SK-N-SH (cell line): ENCODE data around the gene GRIP2. TPM values are rescaled to one million over a fixed set of nuclear protein-coding genes. Genes with fewer than 3 reads are reported as not detected.

ENCODE experiments used
- CTCF ChIA-PET: fragments of 300-600, 350-600 bp; formaldehyde crosslinking; extraction: SDS; loops from one replicate; lab custom pipeline; 2021; lab: Yijun Ruan, JAX
- POLR2A ChIA-PET: fragments of 350-600 bp; sonication (Branson Sonifier 250); formaldehyde crosslinking; extraction: SDS; loops from one replicate; lab custom pipeline; 2020; ENCODE audit warnings: antibody characterized with exemption, inconsistent platforms; lab: Yijun Ruan, JAX
- DNase-seq: peaks from one replicate; pipeline ENCODE4 v3.0.0; 2012
- H2AFZ ChIP-seq: fragments of 200-600 bp; sonication (generic); 2 replicates; pipeline ENCODE4 v1.8.1; 2016; ENCODE audit warnings: antibody characterized with exemption, mild to moderate bottlenecking, low read depth
- H3F3A ChIP-seq: fragments of 200-600 bp; sonication (generic); replicated peaks from 2 replicates; pipeline ENCODE3; 2016; ENCODE audit warnings: antibody characterized with exemption, mild to moderate bottlenecking; ENCODE audit not compliant: insufficient read depth
- H3K27ac ChIP-seq, 2 experiments: fragments of 200-500 bp in 1 of 2; fragments of 200-600 bp in 1 of 2; sonication (Bioruptor generic) in 1 of 2; sonication (generic), shearing (Covaris generic) in 1 of 2; 2 replicates each; pipeline versions ENCODE4 v1.5.1 to v1.6.1; 2014 to 2016; ENCODE audit warnings: low read depth in 2 of 2, inconsistent platforms in 1 of 2, low read length in 1 of 2, mild to moderate bottlenecking in 1 of 2, mixed read lengths in 1 of 2
- H3K27me3 ChIP-seq: fragments of 200-600 bp; sonication (generic), shearing (Covaris generic); 2 replicates; pipeline ENCODE4 v1.6.1; 2016; ENCODE audit warnings: mixed run types; ENCODE audit not compliant: insufficient read depth
- H3K36me3 ChIP-seq, 2 experiments: fragments of 200-500 bp in 1 of 2; fragments of 200-600 bp in 1 of 2; sonication (Bioruptor generic) in 1 of 2; sonication (generic) in 1 of 2; replicated peaks in 1 of 2; 2 replicates each; pipeline versions ENCODE3 to v1.5.1; 2014 to 2016; ENCODE audit warnings: low read length in 1 of 2, mild to moderate bottlenecking in 1 of 2; ENCODE audit not compliant: insufficient read depth in 2 of 2, control insufficient read depth in 1 of 2
- H3K4me1 ChIP-seq, 2 experiments: fragments of 200-500 bp in 1 of 2; fragments of 200-600 bp in 1 of 2; sonication (Bioruptor generic) in 1 of 2; sonication (generic), shearing (Covaris generic) in 1 of 2; 2 replicates each; pipeline versions ENCODE4 v1.5.1 to v1.6.1; 2014 to 2016; ENCODE audit warnings: low read depth in 1 of 2, low read length in 1 of 2, mixed run types in 1 of 2; ENCODE audit not compliant: insufficient read depth in 2 of 2, control insufficient read depth in 1 of 2
- H3K4me2 ChIP-seq: fragments of 200-600 bp; sonication (generic), shearing (Covaris generic); 2 replicates; pipeline ENCODE4 v1.6.1; 2017; ENCODE audit warnings: mixed run types
- H3K4me3 ChIP-seq, 2 experiments: fragments of 200-500 bp in 1 of 2; fragments of 200-600 bp in 1 of 2; sonication (Bioruptor generic) in 1 of 2; sonication (generic), shearing (Covaris generic) in 1 of 2; 2 replicates each; pipeline versions ENCODE4 v1.5.1 to v1.8.1; 2014 to 2016; ENCODE audit warnings: low read depth in 2 of 2, inconsistent platforms in 1 of 2, low read length in 1 of 2, mild to moderate bottlenecking in 1 of 2, mixed read lengths in 1 of 2, moderate library complexity in 1 of 2
- H3K79me2 ChIP-seq: fragments of 200-600 bp; sonication (generic); 2 replicates; pipeline ENCODE4 v1.8.1; 2017; ENCODE audit warnings: mild to moderate bottlenecking; ENCODE audit not compliant: insufficient read depth
- H3K9ac ChIP-seq: fragments of 200-600 bp; sonication (generic); 2 replicates; pipeline ENCODE4 v1.6.1; 2017; ENCODE audit warnings: mixed run types
- H3K9me2 ChIP-seq: fragments of 200-600 bp; sonication (generic); 2 replicates; pipeline ENCODE4 v1.6.1; 2017; ENCODE audit warnings: mixed run types
- H3K9me3 ChIP-seq: fragments of 200-600 bp; sonication (generic); 2 replicates; pipeline ENCODE4 v1.6.1; 2017; ENCODE audit warnings: mixed run types, mild to moderate bottlenecking, moderate library complexity
- H4K20me1 ChIP-seq: fragments of 200-600 bp; sonication (generic); 2 replicates; pipeline ENCODE4 v1.6.1; 2017; ENCODE audit warnings: mild to moderate bottlenecking, mixed run types; ENCODE audit not compliant: insufficient read depth
- CHD2 ChIP-seq: fragments of 150-350 bp; IDR thresholded peaks from 2 replicates; pipeline ENCODE4 v1.6.1; 2018; ENCODE audit warnings: low read length; ENCODE audit not compliant: partially characterized antibody
- EP300 ChIP-seq, 2 experiments: IDR thresholded peaks; 2 replicates each; pipeline versions ENCODE4 v1.4.0 to v1.6.1; 2012; ENCODE audit warnings: borderline replicate concordance in 1 of 2, low read depth in 1 of 2, low read length in 1 of 2
- EZH2phosphoT487 ChIP-seq: fragments of 200-600 bp; sonication (generic); IDR thresholded peaks from 2 replicates; pipeline ENCODE4 v1.6.1; 2017; ENCODE audit warnings: low read depth, mixed run types, mild to moderate bottlenecking, antibody characterized with exemption, moderate library complexity, borderline replicate concordance
- FOSL2 ChIP-seq: IDR thresholded peaks from 2 replicates; pipeline ENCODE4 v1.4.0; 2012; ENCODE audit warnings: low read depth, mild to moderate bottlenecking, moderate library complexity, borderline replicate concordance
- GABPA ChIP-seq: IDR thresholded peaks from 2 replicates; pipeline ENCODE4 v1.4.0; 2012; ENCODE audit warnings: low read depth, mild to moderate bottlenecking
- GATA2 ChIP-seq: sonication (generic); formaldehyde crosslinking; IDR thresholded peaks from 2 replicates; pipeline ENCODE4 v1.5.0; 2020; ENCODE audit warnings: mild to moderate bottlenecking, missing genetic modification reagents
- MEF2A ChIP-seq: IDR thresholded peaks from 2 replicates; pipeline ENCODE4 v1.4.0; 2012; ENCODE audit warnings: low read depth, borderline replicate concordance
- MXI1 ChIP-seq: IDR thresholded peaks from 2 replicates; pipeline ENCODE4 v1.6.1; 2012; ENCODE audit warnings: mild to moderate bottlenecking, low read depth, low read length, improper control_type of control experiment
- NFIC ChIP-seq: IDR thresholded peaks from 2 replicates; pipeline ENCODE4 v1.4.0; 2012; ENCODE audit warnings: borderline replicate concordance
- POLR2AphosphoS5 ChIP-seq: IDR thresholded peaks from 2 replicates; pipeline ENCODE4 v1.6.1; 2012; ENCODE audit warnings: low read depth, low read length
- RCOR1 ChIP-seq: fragments of 150-350 bp; IDR thresholded peaks from 2 replicates; pipeline ENCODE4 v1.6.1; 2017; ENCODE audit warnings: antibody characterized with exemption, low read length
- REST ChIP-seq: IDR thresholded peaks from 2 replicates; pipeline ENCODE4 v1.6.1; 2012; ENCODE audit warnings: mild to moderate bottlenecking, low read depth, low read length, moderate library complexity
- USF1 ChIP-seq: IDR thresholded peaks from 2 replicates; pipeline ENCODE4 v1.4.0; 2012; ENCODE audit warnings: low read depth, borderline replicate concordance
- WGBS: methylation state at CpG from one replicate; pipeline ENCODE4 v1.1.6; 2017; ENCODE audit warnings: low lambda C conversion rate; 5-methylcytosine and 5-hydroxymethylcytosine counted together
- polyA plus RNA-seq, 3 experiments: library from polyadenylated mRNA; depleted of rRNA; stranded (reverse); fragments of >200 nt; gene quantifications; 2 replicates each; pipeline ENCODE4 v1.2.3, GENCODE V29; 2012
- TF ChIP-seq, protein P1 (sequence below): IDR thresholded peaks from 2 replicates; pipeline ENCODE4 v1.4.0; 2012; ENCODE audit warnings: low read depth, borderline replicate concordance
- TF ChIP-seq, protein P2 (sequence below): IDR thresholded peaks from 2 replicates; pipeline ENCODE4; 2012
- TF ChIP-seq, protein P3 (sequence below): fragments of 150-350 bp; IDR thresholded peaks from 2 replicates; pipeline ENCODE4 v1.6.1; 2017; ENCODE audit warnings: antibody characterized with exemption, low read length, low read depth, borderline replicate concordance

GRIP2 gene
- polyA plus RNA-seq, 1 of the 3 experiments (the other 2 are of a cell fraction) = 0.15 TPM

GRCh38 chr3:14521611-14522010 lies 18.5 kb downstream of the GRIP2 start:
- Histone ChIP-seq H3K27ac (no peak overlapping the region), H3F3A (no peaks in the 10 kb centered on the region), H3K27me3 (no peaks in the 10 kb centered on the region; the same call in 1 of the 2 replicates), H3K79me2 (no peaks in the 10 kb centered on the region), H3K4me1 (no peaks in the 10 kb centered on the region), H3K9ac (no peak overlapping the region), H3K4me3 (no peak overlapping the region), H3K36me3 (no peaks in the 10 kb centered on the region), H2AFZ (no peak overlapping the region), H3K9me2 (no peaks in the 10 kb centered on the region), H3K4me2 (no peak overlapping the region), H3K9me3 (no peaks in the 10 kb centered on the region), H4K20me1 (no peaks in the 10 kb centered on the region)
- TF ChIP-seq MEF2A = no peak
- TF ChIP-seq NFIC = no peak
- TF ChIP-seq, protein P1, sequence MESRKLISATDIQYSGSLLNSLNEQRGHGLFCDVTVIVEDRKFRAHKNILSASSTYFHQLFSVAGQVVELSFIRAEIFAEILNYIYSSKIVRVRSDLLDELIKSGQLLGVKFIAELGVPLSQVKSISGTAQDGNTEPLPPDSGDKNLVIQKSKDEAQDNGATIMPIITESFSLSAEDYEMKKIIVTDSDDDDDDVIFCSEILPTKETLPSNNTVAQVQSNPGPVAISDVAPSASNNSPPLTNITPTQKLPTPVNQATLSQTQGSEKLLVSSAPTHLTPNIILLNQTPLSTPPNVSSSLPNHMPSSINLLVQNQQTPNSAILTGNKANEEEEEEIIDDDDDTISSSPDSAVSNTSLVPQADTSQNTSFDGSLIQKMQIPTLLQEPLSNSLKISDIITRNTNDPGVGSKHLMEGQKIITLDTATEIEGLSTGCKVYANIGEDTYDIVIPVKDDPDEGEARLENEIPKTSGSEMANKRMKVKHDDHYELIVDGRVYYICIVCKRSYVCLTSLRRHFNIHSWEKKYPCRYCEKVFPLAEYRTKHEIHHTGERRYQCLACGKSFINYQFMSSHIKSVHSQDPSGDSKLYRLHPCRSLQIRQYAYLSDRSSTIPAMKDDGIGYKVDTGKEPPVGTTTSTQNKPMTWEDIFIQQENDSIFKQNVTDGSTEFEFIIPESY = no peak
- TF ChIP-seq EP300 (IDR thresholded peaks at IDR 0.05; ENCODE audit: borderline replicate concordance in 1 of 2, low read depth in 1 of 2, low read length in 1 of 2) = no peak
- TF ChIP-seq USF1 = no peak
- no peak for TF ChIP-seq GATA2 (CRISPR knock-in tag)
- TF ChIP-seq CHD2 = no peak
- TF ChIP-seq EZH2phosphoT487 = no peak
- TF ChIP-seq FOSL2 = no peak
- TF ChIP-seq POLR2AphosphoS5 = no peak
- TF ChIP-seq RCOR1 = no peak
- ChIA-PET POLR2A (no interaction called here), CTCF (interaction anchor here (0.8 to 5.0 kb wide), 3 partner anchors 13 to 26 kb away, joined by 3 to 38 read pairs (median 4); no protein-coding TSS in a partner anchor)
- DNase-seq = no peak
- 78% methylated on average over 9 of the region's 12 CpGs for WGBS

DNA sequence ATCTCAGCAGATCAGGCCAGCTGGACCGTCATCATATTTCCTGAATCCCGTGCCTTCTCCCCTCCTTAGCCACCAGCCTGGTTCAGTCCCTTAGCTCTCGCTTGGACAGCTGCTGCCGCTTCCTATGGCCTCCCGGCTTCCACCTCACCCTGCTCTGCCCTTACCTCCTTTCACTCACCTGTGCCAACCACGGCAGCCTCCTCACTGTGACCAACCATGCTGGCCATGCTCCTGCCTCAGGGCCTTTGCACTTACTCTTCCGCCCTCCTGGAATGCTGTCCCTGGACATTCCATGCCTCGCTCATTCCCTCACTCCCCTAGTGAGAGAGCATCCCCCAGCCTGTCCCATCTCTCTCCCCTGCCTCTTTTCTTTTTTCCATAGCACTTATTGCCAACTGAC lies 19.2 kb downstream of the GRIP2 start:
- CTCF ChIA-PET = interaction anchor here (5.0 kb wide), 1 partner anchor 12 kb away, joined by 38 read pairs; no protein-coding TSS in a partner anchor
- no peaks in the 10 kb centered on the region for H3K79me2 ChIP-seq
- H3K4me3 ChIP-seq = no peak overlapping the region
- TF ChIP-seq, protein P2, sequence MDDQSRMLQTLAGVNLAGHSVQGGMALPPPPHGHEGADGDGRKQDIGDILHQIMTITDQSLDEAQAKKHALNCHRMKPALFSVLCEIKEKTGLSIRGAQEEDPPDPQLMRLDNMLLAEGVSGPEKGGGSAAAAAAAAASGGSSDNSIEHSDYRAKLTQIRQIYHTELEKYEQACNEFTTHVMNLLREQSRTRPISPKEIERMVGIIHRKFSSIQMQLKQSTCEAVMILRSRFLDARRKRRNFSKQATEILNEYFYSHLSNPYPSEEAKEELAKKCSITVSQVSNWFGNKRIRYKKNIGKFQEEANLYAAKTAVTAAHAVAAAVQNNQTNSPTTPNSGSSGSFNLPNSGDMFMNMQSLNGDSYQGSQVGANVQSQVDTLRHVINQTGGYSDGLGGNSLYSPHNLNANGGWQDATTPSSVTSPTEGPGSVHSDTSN = no peak
- TF ChIP-seq GATA2 (CRISPR knock-in tag) (no peak), USF1 (no peak), FOSL2 (no peak), MXI1 (no peak), GABPA (no peak), REST (no peak)
- TF ChIP-seq, protein P3, sequence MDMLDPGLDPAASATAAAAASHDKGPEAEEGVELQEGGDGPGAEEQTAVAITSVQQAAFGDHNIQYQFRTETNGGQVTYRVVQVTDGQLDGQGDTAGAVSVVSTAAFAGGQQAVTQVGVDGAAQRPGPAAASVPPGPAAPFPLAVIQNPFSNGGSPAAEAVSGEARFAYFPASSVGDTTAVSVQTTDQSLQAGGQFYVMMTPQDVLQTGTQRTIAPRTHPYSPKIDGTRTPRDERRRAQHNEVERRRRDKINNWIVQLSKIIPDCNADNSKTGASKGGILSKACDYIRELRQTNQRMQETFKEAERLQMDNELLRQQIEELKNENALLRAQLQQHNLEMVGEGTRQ = no peak
- no peaks in the 10 kb centered on the region for H3K9me3 ChIP-seq
- DNase-seq = no peak
- H3K9me2 ChIP-seq = no peaks in the 10 kb centered on the region
- POLR2A ChIA-PET = no interaction called here
- no peak overlapping the region for H3K4me2 ChIP-seq
- no peaks in the 10 kb centered on the region for H4K20me1 ChIP-seq
- no peak overlapping the region for H3K9ac ChIP-seq
- H3K27ac ChIP-seq = no peak overlapping the region
- no peak overlapping the region for H2AFZ ChIP-seq
- H3F3A ChIP-seq = no peaks in the 10 kb centered on the region
- no peaks in the 10 kb centered on the region for H3K36me3 ChIP-seq
- H3K4me1 ChIP-seq = no peaks in the 10 kb centered on the region
- no peaks in the 10 kb centered on the region; the same call in 1 of the 2 replicates for H3K27me3 ChIP-seq
- WGBS = 75% methylated on average over 8 of the region's 8 CpGs
